ENCODE measurements around the gene OLFML2A. TPM values are rescaled to one million over a fixed set of nuclear protein-coding genes. Genes with fewer than 3 reads are reported as not detected.

The OLFML2A gene
- total and polyA plus RNA-seq, 2 of the 13 experiments (the other 11 are each of a cell fraction or from before 2014, with no cell fraction given) = 0.01 to 0.02 TPM

GRCh38 chr9:124854822-124855221, 77.9 kb downstream of the OLFML2A start:
- FAIRE-seq (no peak), DNase-seq (ENCODE audit: low spot score) (no peak), ATAC-seq (no peak)
- TF ChIP-seq NKX3-1 (CRISPR knock-in tag; IDR thresholded peaks at IDR 0.05) (no peak), NCOR1 (IDR thresholded peaks at IDR 0.05; ENCODE audit: borderline replicate concordance, low read length) (no peak), THAP9 (CRISPR knock-in tag; IDR thresholded peaks at IDR 0.05; ENCODE audit: borderline replicate concordance) (no peak), ZNF362 (CRISPR knock-in tag; IDR thresholded peaks at IDR 0.05; ENCODE audit: borderline replicate concordance) (no peak), ARID3A (IDR thresholded peaks at IDR 0.05; ENCODE audit: low read depth, low read length) (no peak), RXRB (CRISPR knock-in tag; IDR thresholded peaks at IDR 0.05; ENCODE audit: borderline replicate concordance) (no peak)
- H3K9ac ChIP-seq (ENCODE audit: insufficient read depth, low read depth, low read length) = no peak overlapping the region
- peaks cover 26% of the 10 kb centered on the region for H4K20me1 ChIP-seq (ENCODE audit: insufficient read depth, low read length)
- peaks cover 13 to 29% of the 10 kb centered on the region in 2 experiments for H3K36me3 ChIP-seq (replicated peaks in 1 of 2; ENCODE audit: control insufficient read depth in 1 of 2, insufficient read depth in 2 of 2, low read length in 2 of 2)
- BruUV-seq (replicated peaks) = no TSS peak
- in situ Hi-C loops (cut with HindIII; ENCODE audit: extremely low pct_ligation_motif_present, low pct_unique_long_range_greater_than_20kb) = loop anchor here (5.0 kb wide), 1 partner anchor 83 kb away; the partner anchor contains the start of gene NR6A1
- ChIA-PET CTCF (ENCODE audit: low intra/inter-chr PET ratio, low total read pairs) (interaction anchor here (0.6 to 3.4 kb wide), 2 partner anchors 82 to 357 kb away, joined by 3 to 167 read pairs; partner anchors contain the start of gene NR6A1), POLR2A (interaction anchor here (2.1 to 4.2 kb wide), 2 partner anchors 22 to 84 kb away, joined by 4 to 39 read pairs; partner anchors contain the start of gene NR6A1)
- 19% methylated on average over 7 of the region's 7 CpGs for WGBS (ENCODE audit: low lambda C conversion rate)
- H3K4me2 ChIP-seq (ENCODE audit: low read depth, low read length) = no peak overlapping the region
- H3K27me3 ChIP-seq (ENCODE audit: control insufficient read depth in 1 of 2, insufficient read depth in 2 of 2, low read length in 2 of 2) = no peaks in the 10 kb centered on the region; a peak in 1 of 5 replicates
- no peak overlapping the region for H2AFZ ChIP-seq (ENCODE audit: low read length)
- intact Hi-C loops (cut with micrococcal nuclease; ENCODE audit: unreplicated experiment) = no loop called here
- peaks cover 38% of the 10 kb centered on the region for H3K4me1 ChIP-seq (ENCODE audit: insufficient read depth, low read length)
- peaks cover 11% of the 10 kb centered on the region for H3K79me2 ChIP-seq (ENCODE audit: insufficient read depth, low read length)
- H3K9me3 ChIP-seq (ENCODE audit: low read length) = no peaks in the 10 kb centered on the region
- H3K4me3 ChIP-seq (replicated peaks in 1 of 3; ENCODE audit: insufficient read depth in 1 of 3, low read depth in 2 of 3, low read length in 3 of 3) = no peak overlapping the region
- no peak overlapping the region for H3K27ac ChIP-seq (ENCODE audit: extremely low read length, insufficient read depth, low read length)

Data from HepG2 (cell line).